Esophagus mucosa (tissue), 1 donor: ENCODE data around the gene ZACN. TPM values are rescaled to one million over a fixed set of nuclear protein-coding genes. Genes with fewer than 3 reads are reported as not detected.
"Not testable (repeated sequence)": the region's sequence is repeated elsewhere in the genome, so short reads cannot be mapped to it uniquely, and the experiment has no call there.

Source experiments
- ATAC-seq: fragments of 200-7000 bp; cut with Tn5 transposase; one replicate; pipeline ENCODE4 v1.9.1; 2020
- total RNA-seq: library from RNA; stranded (reverse); gene quantifications from one replicate; pipeline ENCODE4 v1.2.4, GENCODE V29; 2023
- donor health status: DM: yes; HTN: yes; CAD: no.

Gene ZACN
- not detected for total RNA-seq

DNA sequence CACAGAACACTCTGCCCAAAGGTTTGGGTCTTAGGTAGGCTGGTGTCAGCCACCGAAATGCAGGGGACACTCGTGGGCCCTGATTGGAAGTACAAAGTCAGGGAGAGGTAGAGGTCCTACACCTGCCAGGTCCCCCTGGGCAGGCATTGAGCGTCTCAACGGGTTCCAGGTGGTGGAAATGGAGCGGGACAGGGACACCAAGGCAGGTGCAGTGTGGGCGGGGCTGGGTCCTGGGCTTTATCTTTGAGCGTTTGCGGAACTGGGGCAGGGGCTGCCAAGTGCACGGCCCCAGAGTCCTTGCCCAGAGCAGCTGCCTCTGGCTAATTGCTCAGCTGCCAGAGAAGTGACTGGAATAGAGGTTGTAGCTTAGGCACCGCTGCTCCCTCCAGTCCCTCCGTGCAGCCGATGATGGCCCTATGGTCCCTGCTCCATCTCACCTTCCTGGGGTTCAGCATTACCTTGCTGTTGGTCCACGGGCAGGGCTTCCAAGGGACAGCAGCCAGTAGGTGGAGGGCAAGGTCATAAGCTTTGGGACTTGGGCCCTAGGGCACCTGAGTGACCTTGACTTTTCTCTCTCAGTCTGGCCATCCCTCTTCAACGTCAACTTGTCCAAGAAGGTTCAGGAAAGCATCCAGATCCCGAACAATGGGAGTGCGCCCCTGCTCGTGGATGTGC is at the start of gene ZACN:
TSS of gene ZACN (plus strand) at position 323 of the 675 bp plus-strand sequence. CDS start at position 406, 83 bp downstream.
- no peak for ATAC-seq

DNA sequence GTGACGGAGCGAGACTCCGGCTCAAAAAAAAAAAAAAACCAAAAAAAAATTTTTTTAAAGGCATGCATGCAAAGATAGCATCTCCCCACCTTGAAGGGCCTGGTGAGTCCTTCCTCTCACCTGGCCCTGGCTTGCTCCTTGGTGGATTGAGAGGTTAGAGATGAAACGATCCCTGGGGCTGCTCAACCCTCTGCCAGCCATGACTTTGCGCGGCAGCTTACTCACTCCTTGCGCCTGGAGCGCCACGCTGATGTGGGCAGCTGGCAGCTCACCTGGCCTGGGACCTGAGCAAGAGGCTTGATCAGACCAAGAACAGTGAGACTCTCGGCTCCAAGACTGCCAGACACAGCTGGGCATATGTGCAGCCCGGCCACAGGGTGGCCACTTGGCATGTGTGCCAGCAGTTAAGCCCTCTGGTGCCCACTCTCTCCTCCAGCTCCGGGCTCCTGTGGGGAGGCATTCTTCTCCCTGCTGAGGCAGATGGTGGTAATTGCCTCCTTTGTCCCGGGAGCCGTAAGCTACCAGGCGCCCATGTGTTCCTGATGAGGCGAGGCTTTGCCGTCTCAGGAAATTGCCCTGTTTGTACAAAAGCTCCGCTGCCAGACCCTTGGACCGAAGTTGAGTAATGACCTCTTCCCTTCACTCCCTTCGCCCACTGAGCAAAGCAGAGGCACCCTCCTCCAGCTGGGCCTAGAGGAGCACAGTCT is 46.8 kb upstream of the ZACN start:
- ATAC-seq, result no peak

GRCh38 chr17:76032780-76033108 is 46.2 kb upstream of the ZACN start:
- ATAC-seq, result no peak

DNA sequence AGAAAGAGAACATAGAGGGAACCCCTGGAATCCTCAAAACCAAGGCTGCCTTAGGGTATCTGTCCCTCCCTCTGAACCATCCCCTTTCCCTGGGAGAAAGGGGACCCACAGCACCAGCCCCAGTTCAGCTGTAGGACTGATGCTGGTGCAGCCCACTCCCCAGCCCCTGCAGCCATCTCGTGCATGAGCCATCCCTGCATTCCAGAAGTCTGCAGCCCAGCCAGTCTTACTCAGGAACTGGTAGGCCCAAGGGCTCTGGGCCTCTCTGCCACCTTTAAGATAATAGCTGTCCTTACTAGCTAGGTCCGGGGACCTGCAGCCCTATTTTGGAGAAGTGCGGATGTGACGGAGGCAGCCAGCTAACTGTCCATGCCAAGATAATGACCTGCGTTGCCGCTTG is 45.8 kb upstream of the ZACN start:
- no peak for ATAC-seq

DNA sequence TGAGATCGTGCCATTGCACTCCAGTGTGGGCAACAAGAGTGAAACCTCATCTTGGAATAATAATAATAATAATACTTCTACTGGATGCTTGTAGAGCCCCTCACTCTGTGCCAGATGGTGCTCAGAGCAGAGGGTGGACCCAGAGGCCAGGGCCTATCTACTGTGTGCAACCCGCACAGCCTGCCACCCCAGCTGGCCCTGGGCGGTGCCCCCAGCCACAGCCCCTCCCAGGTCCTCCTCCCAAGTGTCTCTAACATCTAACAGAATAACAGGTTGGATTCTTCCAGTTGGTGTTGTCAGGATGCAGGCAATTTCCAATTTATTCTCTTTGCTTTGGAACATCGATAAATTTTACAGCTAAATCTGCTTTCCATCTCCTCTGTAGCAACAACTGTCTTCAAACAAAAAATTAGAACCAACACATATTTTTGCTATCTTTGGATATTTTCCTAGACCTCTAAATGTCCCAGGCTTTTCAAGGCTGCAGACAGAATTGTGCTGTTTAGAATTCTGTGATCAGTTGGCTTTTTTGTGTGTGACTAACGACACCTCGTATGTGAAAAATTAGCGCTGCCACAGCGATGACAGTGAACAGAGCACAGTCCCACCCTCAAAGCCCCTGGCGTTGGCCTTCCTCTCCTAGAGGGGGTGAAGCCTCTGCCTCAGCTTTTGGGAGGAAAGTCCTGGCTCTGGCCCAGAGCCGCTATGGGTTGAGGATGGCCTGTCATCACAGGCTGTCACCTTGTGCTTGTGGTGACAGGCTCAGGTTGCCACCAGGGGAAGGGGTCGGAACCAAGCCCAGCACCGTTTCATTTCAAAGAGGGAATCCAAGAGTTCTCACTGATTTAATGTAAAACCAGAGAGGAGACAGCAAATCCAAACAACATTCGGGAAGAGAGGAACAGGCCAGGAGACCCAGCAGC is 44.3 kb upstream of the ZACN start:
- no peak for ATAC-seq

DNA sequence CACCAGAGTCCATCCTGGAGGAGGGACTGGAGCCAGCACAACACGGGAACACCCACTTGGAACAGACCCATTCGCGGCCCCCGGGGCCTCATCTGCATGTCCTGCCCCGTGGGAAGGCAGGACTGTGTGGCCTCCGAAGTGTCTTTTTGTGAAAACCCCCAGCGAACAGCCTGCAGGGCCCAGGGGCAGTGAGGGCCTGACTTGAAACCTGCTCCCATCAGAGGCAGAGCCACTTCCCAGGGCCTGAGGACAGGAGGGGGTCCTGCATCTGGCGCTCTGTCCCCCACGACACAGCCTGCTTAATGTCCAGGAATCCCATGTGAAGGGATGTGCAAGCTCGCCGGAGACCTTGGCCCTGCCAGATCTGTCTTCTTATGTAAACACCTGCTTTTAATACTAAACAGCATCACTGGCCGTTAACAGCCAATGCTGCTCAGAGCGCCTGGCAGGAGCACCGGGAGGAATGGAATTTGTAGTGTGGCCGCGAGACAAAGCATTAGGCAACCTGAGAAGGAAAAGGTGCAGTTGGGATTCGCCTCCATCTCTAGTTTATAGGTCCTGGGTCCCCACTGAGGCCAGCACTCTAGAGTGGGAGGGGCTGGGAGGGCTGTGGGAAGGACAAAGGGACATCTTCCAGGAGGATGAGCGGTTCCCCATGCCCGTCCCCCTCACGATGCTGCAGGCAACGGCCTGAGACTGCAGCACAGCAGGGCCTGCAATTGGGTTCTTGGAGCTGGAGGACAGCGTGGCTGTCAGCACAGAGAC is 42.3 kb upstream of the ZACN start:
- no peak for ATAC-seq

DNA sequence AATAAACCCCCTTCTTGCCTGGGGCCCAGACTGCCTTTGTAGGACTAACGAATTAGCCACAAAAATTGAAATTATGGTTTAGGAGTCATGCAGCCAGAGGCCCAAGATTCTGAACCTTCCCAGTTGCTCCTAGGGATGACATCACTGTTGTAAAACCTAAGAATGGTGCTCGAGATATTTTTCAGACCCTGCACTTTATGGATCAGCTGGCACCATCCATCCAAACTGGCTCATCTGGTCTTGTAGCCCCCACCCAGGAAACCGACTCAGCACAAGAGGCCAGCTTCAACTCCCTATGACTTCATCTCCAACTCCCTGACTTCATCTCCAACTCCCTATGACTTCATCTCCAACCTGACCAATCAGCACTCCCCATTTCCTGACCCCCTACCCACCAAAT is 40.9 kb upstream of the ZACN start:
- peak; percentile 29 for ATAC-seq

- ATAC-seq, result no peak
Observed at GRCh38 chr17:76039121-76039520, 39.9 kb upstream of the ZACN start.

DNA sequence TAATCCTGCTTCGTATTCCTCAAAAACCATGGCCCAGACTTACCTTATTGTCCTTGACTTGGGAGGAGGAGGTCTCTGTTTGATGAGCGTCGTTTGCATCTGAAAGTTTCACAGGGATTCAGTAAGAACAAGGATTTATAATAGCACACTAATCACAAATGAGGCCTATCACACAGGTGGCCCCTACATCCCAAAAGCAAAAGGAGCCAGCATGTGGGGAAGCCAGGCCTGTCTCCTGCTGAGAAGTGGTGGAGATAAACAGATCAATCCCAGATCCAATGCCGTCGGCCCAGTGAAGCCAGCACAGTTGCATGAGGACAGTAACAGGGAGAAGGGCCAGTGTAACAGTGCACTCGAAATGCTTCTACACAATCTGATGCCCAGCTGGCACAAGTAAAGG is 38.6 kb upstream of the ZACN start:
- no peak for ATAC-seq

DNA sequence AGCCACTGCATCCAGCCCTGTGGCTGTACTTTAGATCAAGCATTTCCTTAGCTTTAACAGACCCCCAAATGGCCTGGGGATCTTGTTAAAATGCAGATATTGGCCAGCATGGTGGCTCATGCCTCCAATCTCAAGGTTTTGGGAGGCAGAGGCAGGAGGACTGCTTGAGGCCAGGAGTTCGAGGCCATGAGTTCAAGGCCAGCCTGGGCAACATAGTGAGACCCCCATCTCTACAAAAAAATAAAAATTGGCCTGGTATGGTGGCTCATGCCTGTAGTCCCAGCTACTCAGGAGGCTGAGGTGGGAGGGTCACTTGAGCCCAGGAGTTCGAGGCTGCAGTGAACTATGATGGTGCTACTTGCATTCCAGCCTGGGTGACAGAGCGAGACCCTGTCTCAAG is 36.1 kb upstream of the ZACN start:
- ATAC-seq, result not testable (repeated sequence)

DNA sequence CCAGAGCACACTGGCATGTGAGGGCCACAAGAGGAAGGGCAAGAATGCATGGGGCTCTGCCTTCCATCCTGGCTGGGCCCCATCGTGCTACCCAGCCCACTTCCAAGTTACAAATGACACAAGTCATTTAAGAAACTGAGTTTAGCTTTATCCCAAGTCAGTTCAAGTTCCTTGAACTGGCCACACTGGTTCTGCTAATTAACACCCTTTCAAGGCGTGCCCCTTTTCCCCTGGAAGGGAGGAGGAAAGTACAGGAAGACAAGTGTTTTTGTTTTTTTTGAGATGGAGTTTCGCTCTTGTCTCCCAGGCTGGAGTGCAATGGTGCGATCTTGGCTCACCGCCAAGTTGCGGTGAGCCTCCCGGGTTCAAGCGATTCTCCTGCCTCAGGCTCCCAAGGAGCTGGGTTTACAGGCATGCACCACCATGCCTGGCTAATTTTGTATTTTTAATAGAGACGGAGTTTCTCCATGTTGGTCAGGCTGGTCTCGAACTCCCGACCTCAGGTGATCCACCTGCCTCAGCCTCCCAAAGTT is 34.4 kb upstream of the ZACN start:
- ATAC-seq, result peak; percentile 68

DNA sequence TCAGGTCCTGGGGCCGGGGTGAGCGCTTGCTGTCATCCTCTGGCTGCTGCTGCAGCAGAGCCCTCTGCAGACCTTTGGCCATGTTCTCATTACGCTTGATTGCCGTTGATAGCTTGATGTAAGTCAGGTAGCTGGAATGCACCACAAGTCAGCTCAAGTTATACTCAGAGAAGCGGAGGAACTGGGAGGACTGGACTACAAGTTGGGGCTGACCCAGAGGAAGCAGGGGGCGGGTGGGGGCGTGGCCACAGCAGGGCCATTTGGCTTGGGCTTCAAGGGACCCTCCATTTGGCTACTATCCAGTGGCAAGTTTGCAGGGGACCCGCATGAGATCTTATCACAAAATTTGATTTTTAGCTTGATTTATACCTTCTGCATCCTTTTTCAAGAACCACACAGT is 32.9 kb upstream of the ZACN start:
- ATAC-seq, result peak; percentile 56

DNA sequence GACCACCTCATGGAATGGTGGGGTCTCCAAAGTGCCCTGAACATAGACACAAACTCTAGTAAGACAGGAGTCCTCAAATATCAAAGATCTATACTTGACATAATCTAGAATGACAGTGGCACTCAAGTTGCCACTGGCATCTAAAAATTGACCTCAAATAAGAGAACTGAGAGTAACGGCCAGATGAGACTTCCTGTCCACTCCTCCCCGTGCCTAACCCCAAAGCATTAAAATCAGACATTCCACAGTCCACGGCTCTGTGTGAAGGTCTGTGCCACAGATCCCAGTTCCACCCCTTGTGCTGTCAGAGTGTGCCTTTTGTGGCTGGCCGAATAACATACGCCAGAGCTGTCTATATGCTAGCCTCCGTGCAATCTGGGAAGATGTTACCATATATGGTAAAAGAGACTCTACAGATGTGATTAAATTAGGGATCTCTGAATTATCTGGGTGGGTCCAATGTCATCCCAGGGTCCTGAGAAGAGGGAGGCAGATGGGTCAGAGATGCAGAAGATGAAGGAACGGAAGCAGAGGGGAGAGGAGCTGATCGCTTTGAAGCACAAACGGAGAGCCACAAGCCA is 30.9 kb upstream of the ZACN start:
- no peak for ATAC-seq

DNA sequence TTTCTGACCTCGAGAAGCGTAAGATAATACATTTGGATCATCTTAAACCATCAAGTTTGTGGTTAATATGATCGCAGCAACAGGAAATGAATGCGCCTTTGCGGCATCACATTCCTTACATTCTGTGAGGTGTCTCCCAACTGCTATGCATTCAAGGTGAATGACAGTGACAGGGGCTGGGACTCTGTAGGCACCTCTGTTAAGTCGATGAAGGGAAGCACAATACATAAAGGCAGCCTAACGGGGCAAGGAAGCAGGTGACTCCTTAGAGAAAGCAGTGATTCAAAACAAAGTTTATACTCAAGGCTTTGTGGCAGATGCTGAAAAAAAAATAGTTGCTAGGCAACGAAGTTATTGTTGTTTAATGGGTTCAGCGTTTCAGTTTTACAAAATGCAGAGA is 30.3 kb upstream of the ZACN start:
- no peak for ATAC-seq

DNA sequence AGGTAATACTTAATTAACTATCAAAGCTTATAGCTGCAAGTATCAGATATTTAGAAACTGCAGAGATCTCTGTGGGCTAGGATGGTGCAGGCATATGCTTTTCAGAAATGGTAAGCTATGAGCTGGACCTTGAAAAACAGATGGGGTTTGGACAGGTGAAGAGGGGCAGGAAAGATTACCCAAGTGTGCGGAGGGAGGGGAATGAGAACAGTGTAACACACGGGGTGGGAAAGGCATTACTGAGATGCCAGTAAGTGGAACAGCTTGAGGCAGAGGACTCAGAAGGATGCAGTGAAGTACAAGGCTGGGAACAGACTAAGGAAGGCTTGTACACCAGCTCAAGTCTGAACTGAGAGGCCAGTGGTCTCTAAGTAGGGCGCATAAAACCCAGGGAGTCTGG is 29.7 kb upstream of the ZACN start:
- ATAC-seq, result no peak

DNA sequence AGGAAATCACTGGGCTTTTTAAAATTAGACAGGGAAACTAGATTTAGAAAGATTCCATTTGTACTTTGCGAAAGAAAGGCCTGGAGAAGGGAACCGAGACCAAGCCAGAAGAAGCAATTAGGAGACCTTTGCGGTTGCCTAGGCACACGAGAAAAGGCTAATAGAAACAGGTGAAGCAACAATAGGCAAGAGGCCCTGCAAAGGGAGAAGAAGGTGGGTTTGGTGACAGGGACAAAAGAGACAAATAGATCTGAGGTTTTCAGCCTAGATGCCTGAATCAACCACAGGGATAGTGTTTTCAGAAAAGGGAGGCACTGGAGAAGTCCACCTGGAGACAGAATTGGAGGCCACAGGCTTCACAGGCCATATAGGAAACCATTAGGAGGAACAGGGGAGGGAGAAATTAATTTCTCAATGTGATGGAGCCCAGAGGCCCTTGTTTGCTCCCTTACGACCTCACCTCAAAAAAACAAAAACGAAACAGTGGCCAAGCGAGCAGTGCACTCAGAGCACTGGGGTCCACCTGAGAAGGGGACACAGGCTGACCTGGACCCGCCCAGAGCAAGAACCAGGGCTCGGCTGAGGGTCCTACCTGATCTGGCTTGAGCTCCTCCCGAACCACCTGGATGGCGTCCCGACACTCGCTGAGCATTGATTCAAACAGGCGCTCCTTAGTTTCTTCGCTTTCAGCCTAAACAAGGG is 29.0 kb upstream of the ZACN start:
- ATAC-seq, result no peak

DNA sequence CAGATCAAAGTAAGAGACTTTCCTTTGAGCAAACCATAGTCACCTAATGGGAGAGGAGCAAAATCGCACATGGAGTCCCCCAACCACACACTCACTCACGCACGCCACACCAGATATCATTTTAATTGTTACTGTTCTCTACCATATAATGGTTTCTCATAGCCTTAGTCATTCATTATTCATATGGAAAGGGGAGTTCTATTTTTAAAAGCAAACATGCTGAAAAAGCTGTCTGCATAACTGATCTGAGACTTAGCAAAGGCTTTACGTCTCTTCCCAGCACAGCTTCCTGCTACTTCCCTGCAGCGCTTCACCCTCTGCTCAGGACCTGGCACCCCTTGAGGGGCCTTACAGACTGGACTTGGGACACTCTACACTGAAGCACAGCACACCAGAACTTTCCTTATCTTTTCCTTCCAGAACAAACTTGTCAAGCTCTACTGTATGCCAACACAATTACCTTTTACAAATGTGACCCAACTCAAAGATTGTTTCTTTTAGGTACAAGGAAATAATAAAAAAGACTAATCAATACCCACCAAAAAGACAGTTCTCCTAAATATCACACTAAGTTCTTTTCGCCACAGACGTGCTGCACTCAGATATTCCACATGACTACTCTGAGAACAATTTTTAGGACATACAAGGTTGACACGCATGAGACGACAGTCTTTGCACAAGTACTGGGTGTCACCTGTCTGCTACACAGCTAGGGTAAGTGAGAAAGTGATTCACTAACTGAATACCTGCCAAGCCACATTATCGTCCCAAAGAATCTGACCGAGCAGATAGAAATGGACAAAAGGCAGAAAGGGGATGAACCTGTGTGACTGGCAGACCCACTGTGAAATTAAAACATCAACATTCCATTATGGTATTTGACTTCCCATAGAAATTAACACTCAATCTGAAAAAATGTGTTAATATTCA is 28.2 kb upstream of the ZACN start:
- peak; percentile 76 for ATAC-seq

GRCh38 chr17:76051561-76051960 is 27.4 kb upstream of the ZACN start:
- no peak for ATAC-seq

DNA sequence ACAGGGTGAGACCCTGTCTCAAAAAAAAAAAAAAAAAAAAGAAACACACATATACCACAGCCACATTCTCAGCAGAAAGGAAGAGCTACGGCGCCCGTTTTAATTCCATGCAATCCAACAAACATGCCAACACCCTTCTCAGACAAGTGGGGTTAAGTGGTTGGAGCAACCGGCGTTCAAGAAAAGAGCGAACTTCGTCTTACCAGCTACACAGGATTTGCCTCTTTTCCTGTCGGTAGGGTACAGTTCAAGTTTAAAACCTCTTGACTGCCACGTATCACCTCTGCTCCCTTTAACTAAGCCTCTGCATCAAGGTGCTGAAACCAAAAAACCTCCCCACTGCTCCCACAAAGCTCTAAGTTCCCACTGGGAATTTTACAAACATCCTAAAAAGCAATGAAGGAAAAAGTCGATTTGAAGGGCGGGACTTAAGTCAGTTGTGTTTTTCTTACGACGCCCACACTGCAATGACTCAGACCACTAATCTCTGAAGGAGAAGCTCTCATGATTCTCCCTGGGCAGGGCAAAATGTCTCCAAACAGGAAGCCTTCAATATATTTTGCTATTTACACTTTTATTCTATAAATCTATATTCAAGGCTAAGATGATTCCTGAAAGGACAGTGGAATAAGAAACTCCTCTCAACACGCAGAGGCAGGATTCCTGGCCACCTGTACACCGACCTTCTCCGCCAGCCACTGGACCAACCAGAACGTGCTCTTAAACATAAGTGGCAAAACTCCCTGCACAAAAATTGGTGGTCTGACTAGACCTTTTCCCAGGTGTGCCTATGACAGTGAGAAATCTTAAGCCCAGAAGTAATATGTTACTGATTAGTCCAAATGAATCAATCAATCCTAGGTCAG is 25.5 kb upstream of the ZACN start:
- peak; percentile 58 for ATAC-seq
